Measurements from ENCODE around the gene ACOXL. TPM values are rescaled to one million over a fixed set of nuclear protein-coding genes. Genes with fewer than 3 reads are reported as not detected.

Gene ACOXL
- total RNA-seq, 1 experiment from 2014 or later: not detected

DNA sequence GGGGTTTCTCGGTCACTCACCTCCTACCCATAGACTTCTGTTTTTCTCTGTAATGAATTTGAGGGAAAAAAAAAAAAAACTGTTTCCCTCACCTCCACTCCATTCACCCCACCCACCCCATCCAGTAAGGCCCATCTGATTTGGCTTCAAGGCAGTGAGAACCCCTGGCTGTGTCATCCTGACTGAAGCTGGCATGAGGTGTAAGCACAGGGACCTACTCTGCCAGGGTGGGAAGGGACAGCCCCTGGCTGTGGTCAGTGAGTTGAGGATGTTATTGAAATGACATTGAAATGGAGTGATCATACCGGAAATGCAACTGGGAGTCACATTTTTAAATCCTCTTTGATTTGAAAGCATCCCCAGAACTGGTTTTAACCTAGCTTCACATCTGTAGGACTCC is 369.2 kb downstream of the ACOXL start:
- DNase-seq (ENCODE audit: low read depth): peak; percentile 25

DNA sequence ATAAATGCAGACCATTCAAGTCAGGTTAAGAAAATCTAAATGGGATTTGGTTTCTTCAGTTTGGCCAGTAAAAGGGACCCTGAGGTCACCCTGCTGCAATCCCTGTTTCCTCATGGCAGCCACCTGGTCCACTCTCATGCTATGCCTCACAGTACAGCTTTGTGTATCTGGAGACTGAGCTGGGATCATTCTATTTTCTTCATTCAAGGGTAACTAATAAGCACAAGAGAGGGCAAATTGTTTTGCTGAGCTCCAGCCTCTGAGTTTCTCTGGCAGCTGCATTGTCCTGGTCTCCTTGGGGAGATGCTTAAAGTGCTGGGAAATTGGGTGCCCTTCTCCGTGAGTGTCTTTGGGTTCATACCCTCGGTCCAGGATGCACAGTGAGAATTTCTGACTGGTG is 369.8 kb downstream of the ACOXL start:
- DNase-seq (ENCODE audit: low read depth): no peak

DNA sequence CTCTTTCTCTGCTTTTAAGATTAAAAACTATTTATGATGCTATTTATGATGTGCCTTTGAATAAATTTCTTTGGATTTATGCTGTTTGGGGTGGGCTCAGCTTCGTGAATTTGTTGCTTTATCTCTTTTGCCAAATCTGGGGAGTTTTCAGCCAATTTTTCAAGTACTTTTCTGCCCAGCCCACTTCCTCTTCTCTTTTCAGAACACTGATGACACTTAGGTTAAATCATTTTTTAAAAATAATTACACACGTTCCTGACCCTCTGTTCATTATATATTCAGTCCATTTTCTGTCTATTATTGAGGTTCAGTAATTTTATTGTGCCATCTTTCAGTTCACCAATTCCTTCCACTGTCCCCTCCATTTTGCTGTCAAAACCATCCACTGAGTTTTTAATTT is 373.6 kb downstream of the ACOXL start:
- no peak for DNase-seq (ENCODE audit: low read depth)

DNA sequence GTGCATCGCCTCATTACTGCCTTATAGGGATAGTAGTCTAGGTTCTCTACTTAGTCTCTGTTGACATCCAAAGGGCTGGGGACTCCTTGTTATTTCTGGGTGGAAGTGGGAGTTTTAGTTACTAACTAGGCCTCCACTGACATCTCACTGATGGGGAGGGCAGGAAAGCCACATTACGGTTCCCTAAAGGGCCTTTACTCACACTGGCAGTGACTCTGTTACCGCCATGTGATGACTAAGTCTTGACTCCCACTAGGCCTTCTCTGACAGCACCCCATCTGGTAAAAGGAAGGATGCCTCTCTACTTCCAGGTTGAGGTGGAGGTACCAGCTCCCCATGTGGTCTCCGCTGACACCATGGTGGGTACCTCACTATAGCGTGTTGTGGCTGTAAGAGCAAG is 374.3 kb downstream of the ACOXL start:
- peak; percentile 48 for DNase-seq (ENCODE audit: low read depth)

DNA sequence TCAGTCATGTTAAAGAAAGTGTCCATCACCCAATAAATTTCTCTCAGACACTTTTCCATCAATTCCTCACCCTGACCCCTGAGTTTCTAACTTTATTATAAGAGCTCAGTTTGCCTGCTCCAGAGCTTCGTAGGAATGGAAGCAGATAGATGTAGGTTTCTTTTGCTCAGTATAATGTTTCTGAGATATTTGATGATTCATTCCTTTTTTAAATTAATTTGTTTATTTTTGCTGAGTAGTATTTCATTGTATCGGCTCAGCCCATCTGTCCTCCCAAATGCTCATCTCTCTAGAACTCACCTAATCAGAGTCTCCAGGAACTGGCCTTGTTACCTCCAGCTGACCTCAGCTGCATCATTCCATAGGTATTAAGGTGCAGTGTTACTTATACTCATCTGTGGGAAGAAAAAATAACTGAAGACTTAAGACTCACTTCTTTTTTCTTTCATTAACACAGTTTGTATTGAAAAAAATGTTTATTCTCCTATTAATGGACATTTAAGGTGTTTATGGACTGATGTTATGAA is 376.4 kb downstream of the ACOXL start:
- no peak for DNase-seq (ENCODE audit: low read depth)

DNA sequence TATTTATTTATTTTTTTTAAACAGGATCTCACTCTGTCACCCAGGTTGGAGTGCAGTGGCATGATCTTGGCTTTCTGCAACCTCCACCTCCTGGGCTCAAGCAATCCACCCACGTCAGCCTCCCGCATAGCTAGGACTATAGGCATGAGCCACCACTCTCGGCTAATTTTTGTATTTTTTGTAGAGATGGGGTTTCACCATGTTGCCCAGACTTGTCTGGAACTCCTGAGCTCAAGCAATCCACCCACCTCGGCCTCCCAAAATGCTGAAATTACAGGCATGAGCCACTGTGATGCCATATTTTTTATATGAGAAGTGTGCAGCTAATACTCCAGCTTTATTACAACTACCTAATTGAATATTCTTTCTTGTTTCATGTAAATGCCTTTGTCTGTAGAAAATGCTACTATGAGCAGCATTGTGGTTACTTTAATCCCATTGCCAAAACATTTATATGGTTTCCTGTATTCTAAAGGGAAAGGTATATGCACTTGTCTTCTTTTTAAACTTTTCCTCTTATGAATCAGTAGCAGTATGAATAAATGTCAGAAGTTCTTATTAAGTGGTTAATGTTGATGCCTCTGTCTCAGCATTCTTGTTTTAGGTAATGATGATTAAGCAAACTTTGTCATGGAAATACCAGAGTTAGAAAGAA is 378.9 kb downstream of the ACOXL start:
- no peak for DNase-seq (ENCODE audit: low read depth)

DNA sequence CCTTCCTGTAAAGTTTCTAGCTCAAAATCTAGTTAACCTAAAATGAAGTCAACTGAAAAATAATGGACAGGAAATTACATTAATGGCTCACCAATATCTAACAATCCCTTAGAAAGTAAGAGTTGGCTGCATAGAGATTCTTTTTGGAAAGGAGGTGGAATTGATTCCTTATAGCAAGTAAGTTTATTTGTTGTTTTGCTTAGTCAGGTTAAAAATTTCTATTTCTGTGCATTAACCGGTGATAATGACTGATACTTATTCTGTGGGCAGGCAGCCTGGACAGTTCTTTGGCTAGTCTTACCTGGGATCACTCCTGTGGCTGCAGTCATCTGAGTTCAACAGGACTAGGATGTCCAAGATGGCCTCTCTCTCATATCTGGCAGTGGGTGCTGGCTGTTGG is 381.5 kb downstream of the ACOXL start:
- DNase-seq (ENCODE audit: low read depth): no peak

DNA sequence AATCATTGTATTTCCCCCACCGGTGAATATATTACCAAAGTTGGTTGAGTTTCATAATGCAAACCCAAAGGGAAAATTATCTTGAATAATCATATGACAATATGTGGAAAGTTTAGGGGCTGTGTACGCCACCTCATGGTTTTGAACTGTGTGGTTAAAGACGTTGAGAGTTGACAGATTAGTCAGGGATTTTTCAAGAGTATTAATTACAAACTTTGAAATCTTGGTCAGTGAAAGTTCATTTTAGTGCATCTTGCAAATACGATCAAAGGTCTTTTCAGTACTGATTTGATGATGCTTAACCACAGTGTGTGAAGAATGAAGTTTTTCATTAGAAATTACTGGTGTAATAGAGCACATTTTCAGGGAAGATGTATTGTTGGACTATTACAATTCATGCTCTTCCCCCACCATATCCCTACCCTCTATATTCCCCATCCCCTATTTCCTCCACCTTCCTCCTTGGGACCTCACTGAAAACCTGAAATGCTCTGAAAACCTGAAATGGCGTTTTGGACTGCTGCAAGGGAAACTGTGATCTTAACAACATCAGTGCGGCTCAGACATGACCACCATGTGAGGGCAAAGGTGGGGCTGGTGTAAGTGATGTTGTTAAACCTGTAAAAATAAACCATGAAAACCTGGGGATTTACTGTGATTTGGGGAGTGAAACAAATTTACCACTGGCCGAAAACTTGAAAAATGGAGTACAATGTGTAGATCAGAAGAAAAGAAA is 383.8 kb downstream of the ACOXL start:
- DNase-seq (ENCODE audit: low read depth): no peak

DNA sequence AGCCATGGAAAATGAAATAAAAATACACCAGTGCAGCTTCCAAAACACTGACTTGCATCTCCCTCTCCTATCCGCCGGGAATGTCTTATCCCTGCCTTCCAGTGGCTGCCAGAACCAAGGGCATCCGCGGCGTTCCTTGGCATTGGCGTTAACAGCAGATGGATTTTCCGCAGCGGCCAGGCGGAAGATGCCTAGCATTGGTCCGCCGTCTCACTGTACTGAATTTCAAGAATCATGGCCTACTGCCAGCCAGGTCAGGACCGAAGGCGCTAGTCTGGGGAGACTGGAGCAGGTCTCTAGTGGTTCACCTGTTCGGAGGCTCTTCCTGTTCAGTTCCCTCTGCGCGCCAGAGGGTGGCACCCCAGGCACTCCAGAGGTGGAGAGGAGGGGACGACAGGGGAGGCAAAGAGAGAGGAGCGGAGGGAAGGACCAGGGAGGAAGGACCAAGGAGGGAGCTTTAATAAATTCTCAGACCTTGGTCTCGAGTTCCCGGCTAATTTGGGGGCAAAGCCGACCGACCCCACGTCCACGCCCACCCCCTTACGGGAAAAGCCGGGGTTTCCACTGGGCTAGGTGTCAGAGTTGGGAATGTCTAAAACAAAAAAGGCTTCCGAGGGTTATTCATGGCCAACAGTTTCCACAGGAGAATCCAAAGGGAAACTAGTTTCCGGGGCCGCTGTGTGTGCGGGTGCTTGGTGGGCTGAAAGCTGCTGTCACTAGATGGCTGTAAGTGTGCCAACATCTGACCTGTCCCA is 384.6 kb downstream of the ACOXL start:
- peak; percentile 69 for DNase-seq (ENCODE audit: low read depth)

DNA sequence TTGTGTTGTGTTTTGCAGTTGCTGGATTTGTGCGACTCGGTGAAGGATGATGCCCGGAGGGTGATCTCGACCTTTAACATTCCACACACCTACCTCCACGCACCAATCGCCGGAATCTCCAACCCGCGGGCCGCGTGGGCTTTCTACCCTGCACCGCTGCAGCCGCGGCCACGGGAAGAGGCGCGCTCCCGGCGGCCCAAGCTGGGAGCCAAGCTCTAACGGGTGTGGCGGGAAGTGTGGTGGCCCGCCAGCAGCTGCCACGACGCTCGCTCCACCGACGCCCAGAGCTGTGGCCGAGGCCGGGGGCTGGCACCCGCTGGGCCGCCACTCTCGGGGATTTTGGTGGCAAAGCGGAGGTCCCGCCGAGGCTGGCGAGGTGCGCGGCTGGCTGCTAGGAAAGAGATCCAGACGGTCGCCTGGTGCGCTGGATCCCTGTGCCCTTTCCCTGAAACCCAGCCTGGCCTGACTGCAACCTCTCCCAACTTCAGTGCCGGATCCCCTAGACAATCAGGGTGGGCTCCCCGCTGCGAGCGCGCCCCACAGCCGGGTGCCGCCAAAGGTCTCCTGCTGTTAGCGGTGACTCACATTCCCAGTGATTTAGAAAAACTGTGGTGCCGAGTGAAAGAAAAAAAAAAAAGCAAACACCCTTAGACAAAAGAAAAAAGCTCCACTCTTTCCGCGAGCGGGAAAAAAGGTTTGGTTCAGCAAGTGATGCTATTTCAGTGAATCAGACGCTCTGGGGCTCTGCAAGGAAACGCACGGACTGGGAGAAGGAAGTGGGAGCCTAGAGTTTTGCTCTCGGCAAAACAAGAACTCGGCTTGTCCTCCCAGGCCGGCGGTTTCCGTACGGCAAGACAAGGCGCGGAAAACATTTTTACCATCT is 385.5 kb downstream of the ACOXL start:
- DNase-seq (ENCODE audit: low read depth): peak; percentile 48

DNA sequence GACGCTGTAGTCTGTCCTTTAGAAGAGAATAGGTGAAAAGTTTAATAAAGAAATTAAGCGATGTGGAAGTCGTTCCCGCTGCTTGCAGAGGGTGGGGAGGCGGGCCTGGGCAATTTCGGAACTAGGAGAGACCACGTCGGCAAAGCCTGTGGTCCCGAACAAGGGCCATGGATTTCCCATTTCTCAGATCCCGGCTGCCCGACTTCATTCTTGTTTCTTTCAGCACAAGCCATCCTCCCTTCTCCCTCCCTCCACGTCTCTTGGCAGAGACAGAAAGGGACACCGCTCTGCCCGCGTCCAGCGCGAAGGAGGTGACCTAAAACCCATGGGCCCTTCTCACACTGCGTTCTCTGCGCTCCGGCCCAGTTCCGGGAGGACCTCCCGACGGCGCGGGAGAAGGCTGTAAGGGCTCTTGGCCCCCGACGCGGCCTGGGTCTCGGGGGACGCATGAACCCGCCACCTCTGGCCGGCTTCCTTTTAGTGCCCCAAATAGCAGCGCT is 386.2 kb downstream of the ACOXL start:
- no peak for DNase-seq (ENCODE audit: low read depth)

DNA sequence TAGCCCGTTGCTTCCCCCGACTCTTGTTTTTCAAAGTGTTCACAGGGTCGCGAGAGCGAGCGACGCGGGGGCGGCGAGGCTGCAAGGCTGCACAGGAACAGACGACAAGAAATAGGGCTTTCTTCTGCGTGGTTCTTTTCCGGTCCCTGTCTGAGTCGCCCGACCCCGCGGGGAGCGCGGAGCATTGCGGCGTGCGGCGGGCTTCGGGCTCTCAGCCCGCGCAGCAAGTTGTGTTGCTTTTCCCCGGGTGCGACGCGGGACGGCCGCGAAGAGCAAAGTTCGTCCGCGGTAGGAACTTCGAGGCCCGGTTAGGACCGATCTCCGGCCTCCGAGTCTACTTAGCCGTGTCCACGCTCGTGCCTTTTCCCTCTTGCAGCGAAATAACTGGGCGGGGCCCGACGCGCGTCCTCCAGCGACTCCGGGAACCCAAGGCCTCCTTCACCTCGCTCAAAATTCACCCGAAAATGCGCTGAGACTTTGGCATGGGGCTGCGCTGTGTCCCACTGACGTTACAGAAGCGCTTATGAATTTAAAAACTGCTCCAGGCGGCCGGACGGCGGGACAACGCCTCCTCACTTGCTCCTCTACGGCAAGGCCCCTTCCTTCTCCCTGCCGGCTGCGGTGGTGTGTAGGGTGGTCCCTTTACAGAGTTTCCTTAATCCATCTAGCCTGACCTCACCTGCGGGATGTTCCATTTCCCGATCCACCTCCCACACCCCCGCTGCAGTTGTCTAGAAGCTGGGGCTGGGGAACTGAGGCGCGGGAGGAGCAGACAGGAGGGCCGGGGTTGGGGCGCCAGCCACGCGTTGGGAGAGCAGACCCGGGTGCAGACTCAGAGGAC is 386.8 kb downstream of the ACOXL start:
- DNase-seq (ENCODE audit: low read depth): no peak

DNA sequence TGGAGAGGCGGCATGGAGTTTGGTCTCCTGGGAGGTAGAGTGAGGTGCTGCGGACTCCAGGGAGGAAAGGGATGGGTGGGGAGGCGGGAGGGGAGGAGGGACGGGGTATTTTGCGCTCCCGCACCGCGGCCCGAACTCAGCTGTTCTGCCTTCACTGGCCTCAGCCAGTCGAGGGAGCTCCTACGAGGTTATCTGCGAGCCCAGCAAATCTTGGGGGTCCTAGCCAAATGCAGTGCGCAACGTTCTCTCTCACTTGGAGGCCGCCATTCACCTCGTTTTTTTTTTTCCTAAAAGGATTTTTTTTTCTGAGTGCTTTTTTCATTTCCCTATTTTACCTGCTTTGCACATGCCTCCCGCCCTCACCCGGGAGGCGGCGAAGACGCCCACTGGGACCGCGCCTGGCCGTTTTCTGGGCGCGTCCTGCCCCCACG is 387.5 kb downstream of the ACOXL start:
- DNase-seq (ENCODE audit: low read depth): no peak

DNA sequence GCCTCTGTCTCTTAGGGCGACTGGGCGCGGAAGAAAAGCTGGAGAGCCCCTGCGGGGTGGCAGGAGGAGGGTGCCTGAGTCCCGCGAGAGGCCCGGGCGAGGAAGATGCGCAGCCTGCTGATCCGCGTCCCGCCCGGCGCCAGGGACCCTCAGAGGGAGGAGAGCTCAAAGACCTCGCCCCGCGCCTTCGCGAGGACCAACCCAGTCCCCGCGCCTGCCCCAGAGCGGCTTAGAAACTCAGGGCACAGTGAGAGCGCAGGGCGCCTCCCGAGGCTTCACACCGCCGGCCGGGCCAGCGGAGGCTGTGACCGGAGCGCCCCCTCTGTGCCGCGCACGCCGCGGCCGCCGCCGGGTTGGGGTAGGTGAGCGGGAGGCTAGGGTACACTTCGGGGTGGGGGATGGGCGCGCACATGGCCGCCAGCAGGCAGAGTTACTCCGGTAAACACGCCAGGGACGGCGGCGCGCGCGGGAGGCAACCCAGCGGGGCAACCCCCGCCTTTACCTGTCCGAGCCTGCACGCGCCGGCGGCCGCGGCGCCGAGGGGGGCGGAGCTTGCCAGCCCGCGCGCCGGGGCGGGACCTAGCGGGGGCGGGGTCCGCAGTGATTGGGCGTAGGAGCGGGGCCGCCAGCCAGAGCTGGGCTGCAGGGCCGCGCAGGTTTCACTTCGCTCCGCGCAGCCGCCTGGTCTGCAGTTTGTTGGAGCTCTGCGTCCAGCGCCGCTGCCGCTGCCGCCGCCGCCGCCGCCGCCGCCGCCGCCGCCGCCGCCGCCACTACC is 388.1 kb downstream of the ACOXL start, which contains the start of gene BCL2L11:
Gene BCL2L11 (plus strand): TSS at position 662 of the 775 bp plus-strand sequence. CDS start 2,832 bp downstream, outside the sequence.
- DNase-seq (ENCODE audit: low read depth): peak; percentile 85

DNA sequence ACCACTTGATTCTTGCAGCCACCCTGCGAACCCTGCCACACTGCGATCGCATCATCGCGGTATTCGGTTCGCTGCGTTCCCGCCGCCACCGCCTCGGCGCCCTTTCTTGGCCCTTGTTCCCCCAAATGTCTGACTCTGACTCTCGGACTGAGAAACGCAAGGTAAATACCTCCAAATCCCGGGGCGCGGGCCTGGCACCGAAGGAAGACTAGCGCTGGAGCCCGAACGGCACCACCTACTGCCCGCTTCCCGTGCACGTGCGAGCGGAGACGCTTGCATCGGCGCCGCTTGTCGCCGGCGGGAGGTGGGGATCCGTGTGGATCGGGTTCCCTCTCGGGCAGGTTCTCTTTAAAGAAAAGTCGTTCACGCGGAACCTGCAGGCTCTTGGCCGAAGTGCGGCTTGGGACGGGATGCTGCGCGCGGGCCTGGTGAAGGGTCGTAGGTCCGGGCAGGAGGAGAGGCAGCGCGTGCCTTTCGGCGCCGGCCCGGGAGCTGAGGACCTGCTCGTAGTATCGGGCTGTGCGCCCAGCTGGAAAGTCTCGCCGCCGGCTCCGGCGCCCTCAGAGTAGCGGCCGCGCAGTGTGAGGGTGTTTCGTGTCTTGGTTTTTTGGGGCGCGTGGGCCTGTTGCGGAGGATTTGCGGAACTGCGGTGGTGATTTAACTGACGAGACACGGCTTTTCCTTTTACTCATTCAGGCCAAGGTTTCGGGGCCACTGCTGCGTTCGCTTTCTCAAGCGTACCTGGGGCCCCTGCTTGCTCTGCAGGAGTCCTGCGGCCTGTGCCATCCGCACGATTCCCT is 388.9 kb downstream of the ACOXL start:
- DNase-seq (ENCODE audit: low read depth): peak; percentile 34

DNA sequence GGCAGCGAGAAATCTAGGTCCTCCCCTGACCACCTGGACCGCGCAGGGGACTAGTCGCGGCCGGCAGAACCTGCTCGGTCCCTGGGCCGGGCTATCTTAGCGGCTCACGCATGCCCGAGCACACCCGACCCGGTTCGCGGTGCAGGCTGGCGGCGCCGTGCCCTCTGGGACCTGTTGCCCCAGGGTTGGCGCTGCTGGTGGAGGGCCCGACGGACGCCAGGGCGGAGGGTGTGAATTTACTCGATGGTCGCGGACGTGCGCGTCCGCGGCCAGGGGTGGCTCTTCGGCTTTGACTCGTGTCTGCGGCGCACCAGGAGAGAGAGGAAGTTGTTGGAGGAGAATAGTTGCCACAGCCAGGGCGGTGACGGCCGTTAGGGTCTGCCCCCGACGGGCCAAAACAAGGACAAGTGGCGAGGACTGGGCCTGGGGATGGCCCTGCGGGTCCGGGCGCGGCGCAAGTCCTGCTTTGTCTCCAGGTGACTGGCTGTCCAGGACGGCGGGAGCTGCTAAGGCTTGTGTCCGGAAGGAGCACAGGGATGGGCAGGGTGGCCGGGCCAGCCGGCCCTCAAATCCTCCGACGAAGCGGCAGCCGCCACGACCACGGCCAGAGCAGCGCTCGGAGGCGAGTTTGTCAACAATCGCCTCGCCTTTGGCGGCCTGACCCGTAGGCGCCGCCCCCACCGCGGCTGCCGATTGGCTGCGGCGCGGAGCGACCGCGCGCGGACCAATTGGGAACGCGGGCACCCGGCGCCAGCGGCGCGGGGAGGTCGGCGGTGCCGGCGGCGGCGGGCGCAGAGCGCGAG is 389.7 kb downstream of the ACOXL start:
- DNase-seq (ENCODE audit: low read depth): peak; percentile 83

All from HT1080 (cell line).